Ammon's horn (tissue), 1 donor: ENCODE measurements around the gene HEG1.

Experiments used
- DNase-seq: peaks from one replicate; pipeline ENCODE4 v3.0.0-alpha.2; 2016; ENCODE audit warnings: low spot score

The HEG1 gene

DNA sequence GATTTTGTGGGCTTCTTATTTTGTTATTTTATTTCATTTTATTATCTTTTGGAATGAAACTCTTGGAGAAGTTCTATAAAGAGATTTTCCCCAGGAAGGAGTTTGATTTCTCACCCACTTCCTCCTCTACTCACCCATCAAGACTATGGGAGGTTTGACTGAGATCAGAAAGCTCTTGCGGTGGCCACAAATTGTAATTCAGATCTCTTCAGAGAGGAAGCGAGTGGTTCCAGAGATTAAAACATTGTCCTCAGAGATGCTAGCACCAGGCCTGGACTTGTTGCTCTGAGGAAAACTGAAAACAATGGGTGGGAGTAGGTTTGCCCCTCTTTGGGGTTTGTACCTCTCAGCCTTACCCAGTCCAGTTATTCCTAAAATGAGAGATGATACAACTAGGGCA, 113.2 kb downstream of the HEG1 start:
- DNase-seq: no peak

DNA sequence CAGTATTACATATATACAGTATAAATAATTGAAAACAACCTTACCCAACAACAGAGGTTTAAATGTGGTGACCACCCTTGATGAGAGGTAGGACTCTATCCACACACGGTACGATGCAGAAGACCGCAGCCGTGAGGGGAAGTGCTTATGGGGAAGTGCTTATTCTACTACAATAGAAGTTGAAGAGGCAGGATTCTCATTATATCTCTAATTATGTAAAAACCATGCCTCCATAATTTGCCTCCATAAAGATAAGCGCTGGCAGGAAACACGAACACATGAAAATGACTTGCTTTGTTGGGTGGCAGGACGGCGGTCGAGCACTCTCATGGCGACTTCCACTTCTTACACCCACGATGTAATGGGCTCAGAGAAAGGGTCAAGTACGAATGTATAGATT, 114.0 kb downstream of the HEG1 start:
- no peak for DNase-seq

DNA sequence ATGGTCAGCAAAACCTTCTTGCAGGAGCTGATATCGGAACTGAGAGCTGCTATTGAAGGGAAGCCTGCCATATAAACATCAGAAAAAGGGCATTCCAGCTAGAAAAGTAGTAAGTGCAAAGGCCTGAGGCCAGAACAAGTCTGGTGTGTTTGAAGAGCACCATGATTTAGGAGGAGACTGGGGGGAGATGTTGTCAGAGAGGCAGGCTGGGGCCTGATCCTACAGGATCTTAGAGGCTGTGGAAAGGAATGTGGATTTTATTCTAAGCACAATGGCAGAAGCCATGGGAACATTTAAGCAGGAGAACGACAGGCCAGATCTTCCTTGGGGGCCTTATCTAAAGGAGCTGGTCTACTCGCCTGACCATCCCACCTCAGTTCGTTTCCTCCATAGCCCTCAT, 116.1 kb downstream of the HEG1 start:
- DNase-seq: no peak

DNA sequence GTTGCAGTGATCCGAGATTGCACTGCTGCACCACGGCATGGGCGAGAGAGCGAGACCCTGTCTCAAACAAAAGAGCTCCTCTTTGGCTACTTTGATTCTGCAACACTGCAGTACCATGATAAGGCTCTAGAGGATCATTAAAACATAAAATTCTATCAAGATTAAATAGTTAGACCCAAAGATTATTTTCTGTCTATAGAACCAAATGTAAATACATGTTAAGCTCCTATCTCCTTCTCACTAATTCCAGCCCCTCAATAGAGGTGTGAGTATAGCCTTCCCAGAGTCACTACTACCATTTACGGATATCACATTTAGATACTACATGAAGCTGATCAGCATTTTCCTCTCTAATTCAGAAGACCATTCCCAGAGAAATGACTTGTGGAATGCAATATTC, 116.9 kb downstream of the HEG1 start:
- DNase-seq: no peak

DNA sequence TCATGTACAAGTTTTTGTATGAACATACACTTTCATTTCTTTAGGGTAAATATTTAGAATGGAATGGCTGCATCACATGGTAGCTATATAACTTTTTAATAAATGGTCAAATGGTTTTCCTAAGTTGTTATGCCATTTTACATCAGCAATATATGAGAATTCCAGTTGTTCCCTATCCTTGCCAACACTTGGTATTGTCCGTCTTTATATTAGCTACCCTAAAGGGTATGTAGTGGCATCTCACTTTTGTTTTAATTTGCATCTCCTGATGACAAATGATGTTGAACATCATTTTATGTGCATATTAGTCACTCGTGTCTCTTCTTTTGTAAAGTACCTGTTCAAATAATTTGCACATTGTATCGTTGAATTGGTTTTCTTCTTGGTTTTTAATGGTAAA, 118.7 kb downstream of the HEG1 start:
- no peak for DNase-seq

DNA sequence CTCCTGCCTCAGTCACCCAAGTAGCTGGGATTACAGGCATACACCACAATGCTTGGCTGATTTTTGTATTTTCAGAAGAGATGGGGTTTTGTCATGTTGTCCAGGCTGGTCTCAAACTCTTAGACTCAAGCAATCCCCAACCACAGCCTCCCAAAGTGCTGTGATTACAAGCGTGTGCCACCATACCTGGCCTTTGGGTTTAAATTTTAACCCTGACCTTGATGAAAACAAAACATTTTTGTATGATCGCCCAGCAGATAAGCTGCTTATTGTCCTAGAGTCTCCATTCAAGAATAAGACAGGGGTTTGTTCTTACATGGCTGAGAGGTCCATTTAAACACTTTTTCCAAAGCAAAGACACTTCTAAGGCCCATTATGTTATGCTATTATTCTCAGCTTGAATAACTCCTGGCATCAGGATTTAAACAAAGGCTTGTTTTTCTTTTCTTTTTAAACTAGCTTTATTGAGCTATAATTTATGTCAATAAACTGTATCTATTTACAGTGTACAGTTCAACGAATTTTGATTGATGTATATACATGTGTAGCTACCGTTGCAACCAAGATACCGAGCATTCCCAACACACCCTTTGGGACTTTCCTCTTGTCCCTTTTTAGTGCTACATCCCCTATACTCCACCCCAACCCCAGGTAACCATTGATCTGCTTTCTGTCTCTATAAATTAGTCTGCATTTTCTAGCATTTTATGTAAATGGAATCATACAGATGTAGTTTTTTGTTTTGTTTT, 119.8 kb downstream of the HEG1 start:
- no peak for DNase-seq

DNA sequence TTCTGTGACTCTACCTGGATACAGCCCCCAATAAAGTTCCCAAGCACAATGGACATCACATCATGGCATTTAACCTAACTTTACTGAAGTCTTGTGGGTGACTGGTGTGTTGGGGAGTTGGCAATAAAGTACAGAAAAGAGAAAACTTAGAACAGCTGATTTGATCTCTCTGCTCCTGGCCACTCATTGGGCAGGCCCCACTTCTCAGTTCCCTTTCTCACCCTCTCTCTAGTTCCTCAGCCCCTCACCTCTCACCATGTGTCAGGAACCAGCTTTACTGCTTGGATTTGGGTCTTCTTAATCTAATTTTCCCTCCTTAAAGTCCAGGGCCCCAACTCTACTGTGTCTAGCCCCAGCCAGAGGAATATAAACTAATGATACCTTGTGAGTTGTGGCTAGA, 120.5 kb downstream of the HEG1 start:
- no peak for DNase-seq

DNA sequence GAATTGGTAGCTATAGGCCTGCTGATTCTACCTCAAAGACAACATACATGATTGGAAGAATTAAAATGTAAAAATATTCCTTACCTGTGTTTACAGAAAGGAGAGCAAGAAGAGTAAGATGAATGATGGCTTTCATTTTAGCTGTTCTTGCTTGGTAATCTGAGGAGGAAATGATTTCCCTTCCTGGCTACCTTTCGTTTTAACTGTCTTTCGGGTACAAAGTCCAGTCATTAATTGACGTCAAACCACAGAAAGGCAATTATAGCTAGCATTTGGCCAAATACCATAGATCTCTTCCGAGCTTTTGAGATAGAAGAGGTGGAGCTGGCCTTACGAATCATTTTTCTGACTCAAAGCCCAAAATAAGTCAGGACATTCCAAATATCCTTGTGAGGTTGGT, 121.2 kb downstream of the HEG1 start, which contains the start of gene MUC13:
TSS of gene MUC13 (minus strand) at position 175 of the 400 bp plus-strand sequence. CDS start at position 136, 39 bp downstream.
- DNase-seq: no peak

DNA sequence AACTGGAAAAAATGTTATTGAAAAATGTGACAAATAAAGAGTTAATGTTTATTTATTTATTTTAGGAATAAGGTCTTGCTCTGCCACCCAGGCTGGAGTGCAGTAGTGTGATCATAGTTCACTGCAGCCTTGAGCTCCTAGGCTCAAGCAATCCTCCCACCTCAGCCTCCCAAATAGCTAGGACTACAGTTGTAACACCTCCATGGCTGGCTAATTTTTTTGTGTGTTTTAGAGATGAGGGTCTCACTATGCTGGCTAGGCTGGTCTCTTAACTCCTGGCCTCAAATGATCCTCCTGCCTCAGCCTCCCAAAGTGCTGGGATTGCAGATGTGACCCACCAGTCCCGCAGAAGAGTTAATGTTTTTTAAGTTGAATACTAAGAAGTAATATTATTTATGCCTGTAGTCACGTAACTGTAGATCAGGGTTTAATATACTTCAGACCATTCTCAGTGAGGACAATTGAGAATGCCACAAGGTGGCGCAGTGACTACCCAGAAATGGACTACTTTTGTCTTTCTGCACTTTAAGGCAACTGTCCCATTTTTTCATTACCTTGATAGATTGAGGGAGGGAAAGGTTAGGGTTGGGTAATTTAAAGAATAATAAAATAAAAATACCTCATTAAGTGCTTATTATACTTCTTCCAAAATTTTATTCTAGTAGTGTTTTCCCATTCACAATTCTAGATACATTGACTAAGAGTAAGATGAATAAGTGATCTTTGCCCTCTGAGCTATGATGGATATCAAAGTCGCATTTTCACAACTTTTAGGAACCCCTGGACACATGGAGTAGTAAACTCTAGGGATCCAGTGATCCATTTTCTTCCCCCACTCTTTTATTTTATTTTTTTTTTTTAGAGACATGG, 127.2 kb downstream of the HEG1 start:
- DNase-seq: peak; percentile 70

DNA sequence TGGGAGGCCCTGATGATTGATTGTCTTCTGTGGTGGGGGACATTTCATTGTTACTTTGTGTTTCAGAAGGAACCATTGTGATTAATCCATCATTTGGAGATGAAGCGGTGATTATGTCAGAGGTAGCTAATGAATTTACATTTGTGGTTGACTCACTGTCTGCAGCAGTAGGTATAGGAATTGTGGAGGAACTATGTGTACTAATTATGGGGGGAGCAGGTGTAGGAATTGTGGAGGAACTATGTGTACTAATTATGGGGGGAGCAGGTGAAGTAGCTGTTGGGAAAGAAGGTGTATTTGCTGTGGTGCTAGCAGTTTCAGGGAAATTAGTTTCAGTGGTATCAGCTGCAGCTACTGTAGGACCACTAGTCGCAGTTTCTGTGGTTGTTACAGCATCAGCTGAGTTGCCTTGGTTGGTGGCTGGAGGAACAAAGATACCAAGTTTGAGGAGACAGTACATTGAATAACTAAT, 128.2 kb downstream of the HEG1 start:
- no peak for DNase-seq

DNA sequence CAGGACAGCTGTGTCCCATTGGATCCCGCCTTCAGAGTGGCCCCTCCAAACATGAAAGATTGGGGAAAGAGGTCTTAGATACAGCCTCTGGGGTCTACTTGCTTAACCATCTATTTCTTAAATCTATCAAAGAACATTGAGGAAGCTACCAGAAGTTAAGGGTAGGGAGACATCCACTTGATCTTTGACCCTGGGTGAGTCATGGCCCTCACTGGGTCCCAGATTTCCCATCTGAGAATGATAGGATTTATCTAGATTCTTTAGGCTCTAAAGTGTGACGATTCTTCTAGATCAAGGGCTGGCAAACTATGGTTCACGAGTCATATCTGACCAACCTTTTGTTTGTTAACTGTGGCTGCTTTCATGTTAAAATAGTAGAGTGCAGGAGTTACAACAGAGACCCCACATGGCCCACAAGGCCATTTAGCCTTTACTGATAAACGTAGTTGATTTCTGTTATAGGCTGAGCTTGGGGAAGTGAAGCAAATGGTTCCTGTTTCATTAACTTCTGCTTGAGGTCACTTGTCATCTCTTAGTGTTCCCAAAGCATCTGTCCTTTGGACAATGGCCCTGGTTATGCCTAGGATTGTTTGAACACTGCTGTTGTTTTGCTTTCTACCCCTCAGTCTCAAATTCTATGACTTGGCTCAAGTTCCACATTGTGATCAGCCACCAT, 129.2 kb downstream of the HEG1 start:
- peak; percentile 17 for DNase-seq

DNA sequence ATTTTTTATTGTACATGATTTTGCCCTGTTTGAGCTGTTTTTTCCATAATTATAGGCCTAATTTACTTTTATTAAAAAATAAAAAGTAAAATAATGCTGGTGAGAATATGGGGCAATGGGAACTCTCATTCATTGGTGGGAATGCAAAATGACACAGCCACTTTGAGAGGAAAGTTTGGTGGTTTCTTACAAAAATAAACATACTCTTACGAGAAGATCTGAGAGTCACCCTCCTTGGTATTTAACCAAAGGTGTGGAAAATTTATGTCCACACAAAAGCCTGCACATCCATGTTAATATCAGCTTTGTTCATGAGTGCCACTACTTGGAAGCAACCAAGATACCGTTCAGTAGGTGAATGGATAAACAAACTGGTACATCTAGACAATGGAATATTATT, 131.1 kb downstream of the HEG1 start:
- DNase-seq: no peak

DNA sequence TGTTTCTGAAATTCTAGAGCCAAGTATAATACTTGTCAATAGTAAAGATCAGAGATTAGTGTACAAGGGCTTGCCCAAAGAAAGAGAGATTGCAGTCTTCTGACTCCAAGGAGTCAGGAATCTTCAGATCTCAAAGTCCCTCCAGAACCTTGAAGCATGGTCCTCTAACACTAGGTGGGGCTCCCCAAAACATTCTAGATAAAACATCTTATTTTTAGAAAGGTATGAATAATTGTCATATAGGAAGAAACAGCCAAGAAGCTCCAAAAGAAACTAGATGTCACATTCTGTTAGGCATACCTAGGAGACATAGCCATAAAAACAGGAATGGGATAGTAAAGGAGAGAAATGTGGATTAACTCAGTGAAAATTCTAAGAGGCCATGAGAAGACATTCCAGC, 132.0 kb downstream of the HEG1 start:
- no peak for DNase-seq

DNA sequence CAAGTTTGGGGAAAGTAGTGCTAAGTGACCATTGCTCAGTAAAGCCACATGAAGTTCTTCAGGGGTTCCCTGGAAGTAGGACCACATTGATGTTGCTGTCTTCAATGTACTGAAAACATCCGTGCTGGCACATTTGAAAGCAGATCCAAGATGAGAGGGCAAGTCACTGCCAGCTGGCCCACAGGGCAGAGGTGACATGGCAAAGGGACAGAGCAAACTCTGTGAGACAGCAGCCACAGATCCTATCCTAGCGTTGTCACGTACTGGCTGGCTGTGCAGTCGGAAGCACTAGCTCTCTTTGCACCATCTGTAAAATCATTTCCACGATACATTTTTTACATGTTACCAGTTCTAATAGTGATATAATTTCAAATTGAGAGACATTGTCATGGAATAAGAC, 135.1 kb downstream of the HEG1 start:
- DNase-seq: peak; percentile 56

DNA sequence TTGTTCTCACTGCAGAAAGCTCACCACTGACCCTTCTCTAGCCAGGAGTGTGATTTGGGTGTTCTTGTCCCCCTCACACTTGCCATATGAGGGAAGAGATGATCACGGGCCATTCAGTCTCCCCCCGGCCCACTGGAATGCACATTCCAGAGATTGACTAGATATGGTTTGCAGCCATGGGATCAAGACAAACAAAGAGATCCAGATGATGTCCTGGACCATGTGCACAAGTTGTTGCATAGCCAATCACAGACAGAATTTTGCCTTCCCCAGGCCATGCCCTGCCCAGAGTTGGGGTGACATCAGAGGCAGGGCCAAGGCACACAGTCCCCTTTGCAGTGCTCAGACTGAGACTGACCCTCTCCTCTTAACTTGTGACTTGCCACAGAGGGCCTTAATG, 136.0 kb downstream of the HEG1 start:
- no peak for DNase-seq

DNA sequence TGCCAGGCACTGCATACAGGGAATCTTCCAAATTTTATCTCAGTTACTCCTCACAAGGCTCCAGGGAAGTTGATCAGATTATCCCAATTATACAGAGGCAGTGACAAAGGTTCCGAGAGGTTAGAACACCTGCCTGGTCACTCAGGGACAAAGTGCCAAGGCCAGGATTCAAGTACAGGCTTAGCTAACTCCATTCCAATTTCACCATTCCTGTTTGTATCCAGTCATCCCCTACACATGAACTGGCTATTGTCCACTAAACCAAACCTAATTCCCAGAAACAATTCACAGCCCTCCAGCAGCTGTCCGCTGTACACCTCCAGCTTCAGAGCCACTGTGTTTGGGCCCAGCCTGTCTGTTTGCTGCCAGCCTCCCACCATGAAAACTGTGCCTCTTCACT, 137.3 kb downstream of the HEG1 start:
- no peak for DNase-seq

DNA sequence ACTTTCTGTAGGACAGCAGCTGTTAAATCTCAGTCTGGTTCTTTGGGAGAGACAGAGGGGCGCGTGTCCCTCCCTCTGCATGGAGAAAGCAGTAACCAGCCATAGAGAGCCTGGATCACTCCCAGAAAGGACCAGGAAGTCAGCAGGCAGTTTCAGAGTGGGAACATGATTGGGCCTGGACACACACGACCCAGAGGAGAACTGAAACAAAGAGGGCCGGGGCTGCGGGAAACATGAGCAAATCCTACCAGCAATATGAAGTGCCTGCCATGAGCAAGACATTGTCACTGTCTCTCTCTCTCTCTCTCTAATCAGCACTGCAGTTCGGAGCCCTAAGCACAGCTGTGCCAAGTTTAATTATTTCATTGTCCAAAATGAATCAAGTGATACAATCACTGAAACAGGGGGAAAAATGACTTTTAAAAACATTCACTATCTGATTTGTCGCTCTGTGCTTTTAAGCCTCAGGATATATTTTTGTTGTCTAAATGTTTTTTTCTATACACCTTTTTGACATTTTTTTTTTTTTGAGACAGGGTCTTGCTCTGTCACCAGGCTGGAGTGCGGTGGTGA, 138.9 kb downstream of the HEG1 start:
- peak; percentile 40 for DNase-seq
